CD14-positive monocyte (primary cell): Measurements from ENCODE around the gene YWHAQ. TPM values are rescaled to one million over a fixed set of nuclear protein-coding genes. Genes with fewer than 3 reads are reported as not detected.

ENCODE experiments used
- DNase-seq, 3 donors: peaks; one replicate each; pipeline ENCODE4 v3.0.0-alpha.2; 2011 to 2022
- H2AFZ ChIP-seq: 2 replicates; pipeline ENCODE4 v1.6.0; 2012; ENCODE audit warnings: mild to moderate bottlenecking, low read depth, low read length, inconsistent platforms; ENCODE audit not compliant: insufficient read depth, poor library complexity, severe bottlenecking
- H3K27ac ChIP-seq, 2 donors: 1 replicate in 1 of 2; 2 replicates in 1 of 2; pipeline ENCODE4 v1.5.1; 2012 to 2013; ENCODE audit warnings: low read length in 2 of 2, control low read depth in 1 of 2, inconsistent platforms in 1 of 2, low read depth in 1 of 2, mild to moderate bottlenecking in 1 of 2
- H3K27me3 ChIP-seq, 2 donors: one replicate each; pipeline versions ENCODE4 v1.6.0 to v1.6.1; 2011 to 2013; ENCODE audit warnings: low read length in 2 of 2; ENCODE audit not compliant: control insufficient read depth in 2 of 2, insufficient read depth in 2 of 2
- H3K36me3 ChIP-seq, 2 donors: replicated peaks in 1 of 2; 1 replicate in 1 of 2; 2 replicates in 1 of 2; pipeline versions ENCODE4 v1.5.1 to v1.6.1; 2012 to 2013; ENCODE audit warnings: low read length in 2 of 2, control low read depth in 1 of 2, inconsistent platforms in 1 of 2, mild to moderate bottlenecking in 1 of 2; ENCODE audit not compliant: insufficient read depth in 2 of 2, control insufficient read depth in 1 of 2
- H3K4me1 ChIP-seq, 2 donors: 1 replicate in 1 of 2; 2 replicates in 1 of 2; pipeline versions ENCODE4 v1.5.1 to v1.6.1; 2012 to 2013; ENCODE audit warnings: low read length in 2 of 2, control low read depth in 1 of 2, inconsistent platforms in 1 of 2, mild to moderate bottlenecking in 1 of 2, moderate library complexity in 1 of 2; ENCODE audit not compliant: insufficient read depth in 2 of 2, control insufficient read depth in 1 of 2
- H3K4me2 ChIP-seq: replicated peaks from 2 replicates; pipeline ENCODE3; 2012; ENCODE audit warnings: low read length, moderate library complexity, mild to moderate bottlenecking; ENCODE audit not compliant: poor library complexity, severe bottlenecking; ENCODE audit errors: extremely low read depth
- H3K4me3 ChIP-seq, 3 experiments: fragments of 200-600 bp in 1 of 3; sonication (generic) in 1 of 3; replicated peaks in 1 of 3; 1 replicate in 2 of 3; 2 replicates in 1 of 3; pipeline ENCODE4 v1.5.1; 2011 to 2013; ENCODE audit warnings: low read length in 3 of 3, mild to moderate bottlenecking in 3 of 3, control low read depth in 2 of 3, low read depth in 2 of 3, inconsistent platforms in 1 of 3, moderate library complexity in 1 of 3
- H3K79me2 ChIP-seq: 2 replicates; pipeline ENCODE4 v1.6.0; 2012; ENCODE audit warnings: mild to moderate bottlenecking, control low read depth, inconsistent platforms, low read length, moderate library complexity; ENCODE audit not compliant: insufficient read depth
- H3K9ac ChIP-seq: 2 replicates; pipeline ENCODE4 v1.6.0; 2017; ENCODE audit warnings: low read length, mild to moderate bottlenecking; ENCODE audit not compliant: insufficient read depth, poor library complexity, severe bottlenecking
- H3K9me3 ChIP-seq, 2 donors: replicated peaks in 1 of 2; 1 replicate in 1 of 2; 2 replicates in 1 of 2; pipeline versions ENCODE4 v1.5.1 to v1.6.1; 2012 to 2013; ENCODE audit warnings: low read length in 2 of 2, control low read depth in 1 of 2; ENCODE audit not compliant: control insufficient read depth in 1 of 2, insufficient read depth in 1 of 2
- H4K20me1 ChIP-seq: 2 replicates; pipeline ENCODE4 v1.6.0; 2012; ENCODE audit warnings: mild to moderate bottlenecking, low read length, control low read depth, moderate library complexity; ENCODE audit not compliant: insufficient read depth
- H3K27ac Mint-ChIP-seq, 7 donors: one replicate each; pipeline ENCODE4 v1.8.0; 2020; ENCODE audit warnings: mild to moderate bottlenecking in 7 of 7, mixed read lengths in 7 of 7, moderate library complexity in 6 of 7, inconsistent platforms in 2 of 7
- H3K27me3 Mint-ChIP-seq, 3 donors: one replicate each; pipeline ENCODE4 v1.8.0; 2021 to 2022; ENCODE audit warnings: low read depth in 3 of 3, mild to moderate bottlenecking in 3 of 3, mixed read lengths in 3 of 3, moderate library complexity in 3 of 3, inconsistent platforms in 1 of 3
- H3K36me3 Mint-ChIP-seq, 2 donors: one replicate each; pipeline ENCODE4 v1.8.0; 2020; ENCODE audit warnings: mixed read lengths in 2 of 2, inconsistent platforms in 1 of 2, mild to moderate bottlenecking in 1 of 2
- H3K4me1 Mint-ChIP-seq: one replicate; pipeline ENCODE4 v1.8.0; 2020; ENCODE audit warnings: mild to moderate bottlenecking, mixed read lengths
- H3K4me3 Mint-ChIP-seq, 2 donors: one replicate each; pipeline ENCODE4 v1.8.0; 2020; ENCODE audit warnings: mild to moderate bottlenecking in 2 of 2, mixed read lengths in 2 of 2, moderate library complexity in 1 of 2
- H3K9me3 Mint-ChIP-seq, 7 donors: one replicate each; pipeline ENCODE4 v1.8.0; 2020 to 2022; ENCODE audit warnings: mixed read lengths in 7 of 7, mild to moderate bottlenecking in 6 of 7, moderate library complexity in 6 of 7, inconsistent platforms in 2 of 7
- CTCF ChIP-seq: fragments of 200-600 bp; IDR thresholded peaks from one replicate; pipeline ENCODE4 v1.8.0; 2022; ENCODE audit warnings: antibody characterized with exemption, mild to moderate bottlenecking
- WGBS: methylation state at CpG from one replicate; pipeline ENCODE4 v1.1.5; 2013; ENCODE audit warnings: missing lambda C conversion rate; ENCODE audit not compliant: insufficient coverage; 5-methylcytosine and 5-hydroxymethylcytosine counted together
- intact Hi-C, 2 donors: fragments of 100-400 bp; cut with micrococcal nuclease; formaldehyde crosslinking; loops; one replicate each; pipeline versions ENCODE4 v1.15.0 to v1.15.1; 2023
- polyA plus RNA-seq, 3 donors: library from polyadenylated mRNA; depleted of rRNA in 1 of 3; unstranded in 2 of 3; stranded (reverse) in 1 of 3; fragments of 300-500 nt in 2 of 3; fragments of >200 nt in 1 of 3; fragmentation: Illumina TruSeq in 2 of 3; gene quantifications; 1 replicate in 2 of 3; 2 replicates in 1 of 3; pipeline ENCODE4 v1.2.3, GENCODE V29; 2012 to 2021

Gene YWHAQ
- polyA plus RNA-seq, 3 donors: 60.9 to 173 (median 165) TPM

GRCh38 chr2:9647884-9648283 is 17.1 kb upstream of the YWHAQ start:
- TF ChIP-seq CTCF: no peak
- H3K27ac Mint-ChIP-seq: no peak overlapping the region
- H3K4me2 ChIP-seq: no peak overlapping the region

GRCh38 chr2:9646196-9647030 is 15.6 kb upstream of the YWHAQ start:
- peaks cover 4 to 6% (median 5%) of the 10 kb centered on the region in 3 donors for H3K27me3 Mint-ChIP-seq
- no peaks in the 10 kb centered on the region for H3K36me3 ChIP-seq
- no peak overlapping the region for H3K4me3 Mint-ChIP-seq
- no peak overlapping the region for H3K4me3 ChIP-seq
- no peak overlapping the region for H3K27ac Mint-ChIP-seq
- intact Hi-C loops: no loop called here
- no peaks in the 10 kb centered on the region for H4K20me1 ChIP-seq
- no peak for TF ChIP-seq CTCF
- no peaks in the 10 kb centered on the region for H3K79me2 ChIP-seq
- 78% methylated on average over 11 of the region's 17 CpGs for WGBS
- no peaks in the 10 kb centered on the region for H3K27me3 ChIP-seq
- H3K36me3 Mint-ChIP-seq: no peaks in the 10 kb centered on the region
- H3K4me1 Mint-ChIP-seq: peaks cover 3% of the 10 kb centered on the region
- H3K9ac ChIP-seq: no peak overlapping the region
- DNase-seq: no peak
- H3K9me3 ChIP-seq: no peaks in the 10 kb centered on the region
- H2AFZ ChIP-seq: no peak overlapping the region
- no peaks in the 10 kb centered on the region for H3K9me3 Mint-ChIP-seq
- no peak overlapping the region for H3K4me2 ChIP-seq
- H3K27ac ChIP-seq: no peak overlapping the region
- no peaks in the 10 kb centered on the region for H3K4me1 ChIP-seq

More at GRCh38 chr2:9647884-9648283, 17.1 kb upstream of the YWHAQ start:
- no peaks in the 10 kb centered on the region for H3K36me3 ChIP-seq
- peaks cover 5% of the 10 kb centered on the region for H3K4me1 Mint-ChIP-seq
- H3K27me3 Mint-ChIP-seq: peaks cover 4 to 5% (median 4%) of the 10 kb centered on the region in 3 donors
- no peaks in the 10 kb centered on the region for H3K36me3 Mint-ChIP-seq
- no peaks in the 10 kb centered on the region for H4K20me1 ChIP-seq
- intact Hi-C loops: no loop called here
- no peaks in the 10 kb centered on the region for H3K79me2 ChIP-seq
- no peak overlapping the region for H2AFZ ChIP-seq
- H3K4me3 Mint-ChIP-seq: no peak overlapping the region
- DNase-seq: no peak
- no peak overlapping the region for H3K4me3 ChIP-seq
- H3K9ac ChIP-seq: no peak overlapping the region
- H3K9me3 Mint-ChIP-seq: no peaks in the 10 kb centered on the region
- H3K27ac ChIP-seq: no peak overlapping the region
- WGBS: 88% methylated on average over 1 of the region's 6 CpGs
- H3K4me1 ChIP-seq: no peaks in the 10 kb centered on the region
- no peaks in the 10 kb centered on the region for H3K27me3 ChIP-seq
- no peaks in the 10 kb centered on the region for H3K9me3 ChIP-seq
